Neural progenitor cell (in vitro differentiated cells): ENCODE results near the gene MUC21.

Source experiments
- CTCF ChIP-seq: fragments of 200-600 bp; sonication (generic); IDR thresholded peaks from 2 replicates; pipeline ENCODE4 v1.5.1; 2017; ENCODE audit warnings: antibody characterized with exemption, mild to moderate bottlenecking
- EZH2 ChIP-seq: fragments of 200-600 bp; sonication (generic); IDR thresholded peaks from 2 replicates; pipeline ENCODE4 v1.6.1; 2017; ENCODE audit warnings: antibody characterized with exemption, mild to moderate bottlenecking, moderate library complexity

GRCh38 chr6:31038559-31038958, 55.0 kb downstream of the MUC21 start:
- TF ChIP-seq EZH2 = no peak
- TF ChIP-seq CTCF = no peak
